Measurements from ENCODE around the gene TUBA4A.

DNA sequence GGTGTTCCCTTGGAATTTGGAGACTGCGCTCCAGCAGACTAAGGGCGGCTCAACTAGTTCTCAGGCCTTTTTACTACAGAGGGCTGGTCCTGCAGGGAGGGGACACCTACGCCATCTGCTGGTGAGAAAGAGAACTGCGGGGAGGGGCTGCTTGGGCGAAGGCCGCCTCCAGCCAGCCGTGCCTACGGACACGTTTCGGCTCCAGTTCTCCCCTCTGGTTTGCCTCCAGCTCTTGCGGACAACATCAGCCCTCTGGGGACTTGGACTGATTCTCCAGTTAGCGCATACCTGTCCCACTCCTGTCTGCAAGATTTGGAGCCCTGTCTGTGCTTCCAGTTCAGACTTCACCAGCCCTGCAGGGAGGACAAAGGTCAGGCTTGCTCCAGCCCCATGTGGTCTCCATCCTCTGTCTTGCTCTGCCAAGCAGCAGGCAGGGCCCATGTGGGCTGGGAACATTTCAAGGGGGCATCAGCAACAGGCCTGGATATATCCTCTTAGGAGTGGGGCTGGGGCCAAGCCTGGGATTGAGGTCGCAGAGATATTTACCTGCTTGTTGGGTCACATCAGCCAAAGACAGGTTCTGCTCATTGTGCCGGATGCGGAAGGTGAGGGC is 45.1 kb upstream of the TUBA4A start:
- no peak for TF ChIP-seq POLR2A (IDR thresholded peaks at IDR 0.05)
- TF ChIP-seq, protein P1, sequence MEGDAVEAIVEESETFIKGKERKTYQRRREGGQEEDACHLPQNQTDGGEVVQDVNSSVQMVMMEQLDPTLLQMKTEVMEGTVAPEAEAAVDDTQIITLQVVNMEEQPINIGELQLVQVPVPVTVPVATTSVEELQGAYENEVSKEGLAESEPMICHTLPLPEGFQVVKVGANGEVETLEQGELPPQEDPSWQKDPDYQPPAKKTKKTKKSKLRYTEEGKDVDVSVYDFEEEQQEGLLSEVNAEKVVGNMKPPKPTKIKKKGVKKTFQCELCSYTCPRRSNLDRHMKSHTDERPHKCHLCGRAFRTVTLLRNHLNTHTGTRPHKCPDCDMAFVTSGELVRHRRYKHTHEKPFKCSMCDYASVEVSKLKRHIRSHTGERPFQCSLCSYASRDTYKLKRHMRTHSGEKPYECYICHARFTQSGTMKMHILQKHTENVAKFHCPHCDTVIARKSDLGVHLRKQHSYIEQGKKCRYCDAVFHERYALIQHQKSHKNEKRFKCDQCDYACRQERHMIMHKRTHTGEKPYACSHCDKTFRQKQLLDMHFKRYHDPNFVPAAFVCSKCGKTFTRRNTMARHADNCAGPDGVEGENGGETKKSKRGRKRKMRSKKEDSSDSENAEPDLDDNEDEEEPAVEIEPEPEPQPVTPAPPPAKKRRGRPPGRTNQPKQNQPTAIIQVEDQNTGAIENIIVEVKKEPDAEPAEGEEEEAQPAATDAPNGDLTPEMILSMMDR (IDR thresholded peaks at IDR 0.05): peak; percentile 89 to 98 (median 96)
- no peak for TF ChIP-seq POLR2AphosphoS5 (IDR thresholded peaks at IDR 0.05)
